ENCODE data around the gene SRCAP.

Gene SRCAP

DNA sequence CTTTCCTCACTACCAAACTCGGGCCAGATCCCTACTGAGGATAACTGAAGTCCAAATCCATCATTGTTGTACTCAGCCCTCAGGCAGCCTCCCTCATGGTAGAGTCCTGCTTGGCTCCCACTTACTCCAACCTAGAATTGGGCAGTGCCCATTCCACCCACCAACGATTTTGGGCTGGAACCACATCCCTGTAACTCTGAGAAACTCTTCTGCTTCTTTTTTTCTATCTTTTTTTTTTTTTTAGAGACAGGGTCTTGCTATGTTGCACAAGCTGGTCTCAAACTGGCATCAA lies 47.0 kb upstream of the SRCAP start:
- H3K4me1 ChIP-seq (ENCODE audit: insufficient read depth, poor library complexity, severe bottlenecking), result peaks cover 6% of the 10 kb centered on the region
- DNase-seq (ENCODE audit: low spot score) (no peak), ATAC-seq (ENCODE audit: low read depth) (no peak)
- peak overlapping the region; percentile 83 for H3K4me3 ChIP-seq (ENCODE audit: severe bottlenecking)
- TF ChIP-seq, protein P1, sequence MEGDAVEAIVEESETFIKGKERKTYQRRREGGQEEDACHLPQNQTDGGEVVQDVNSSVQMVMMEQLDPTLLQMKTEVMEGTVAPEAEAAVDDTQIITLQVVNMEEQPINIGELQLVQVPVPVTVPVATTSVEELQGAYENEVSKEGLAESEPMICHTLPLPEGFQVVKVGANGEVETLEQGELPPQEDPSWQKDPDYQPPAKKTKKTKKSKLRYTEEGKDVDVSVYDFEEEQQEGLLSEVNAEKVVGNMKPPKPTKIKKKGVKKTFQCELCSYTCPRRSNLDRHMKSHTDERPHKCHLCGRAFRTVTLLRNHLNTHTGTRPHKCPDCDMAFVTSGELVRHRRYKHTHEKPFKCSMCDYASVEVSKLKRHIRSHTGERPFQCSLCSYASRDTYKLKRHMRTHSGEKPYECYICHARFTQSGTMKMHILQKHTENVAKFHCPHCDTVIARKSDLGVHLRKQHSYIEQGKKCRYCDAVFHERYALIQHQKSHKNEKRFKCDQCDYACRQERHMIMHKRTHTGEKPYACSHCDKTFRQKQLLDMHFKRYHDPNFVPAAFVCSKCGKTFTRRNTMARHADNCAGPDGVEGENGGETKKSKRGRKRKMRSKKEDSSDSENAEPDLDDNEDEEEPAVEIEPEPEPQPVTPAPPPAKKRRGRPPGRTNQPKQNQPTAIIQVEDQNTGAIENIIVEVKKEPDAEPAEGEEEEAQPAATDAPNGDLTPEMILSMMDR (IDR thresholded peaks at IDR 0.05; ENCODE audit: poor library complexity, severe bottlenecking), result no peak
- no peaks in the 10 kb centered on the region for H3K27me3 ChIP-seq (ENCODE audit: insufficient read depth, poor library complexity, severe bottlenecking)
- peaks cover 28% of the 10 kb centered on the region for H3K36me3 ChIP-seq (ENCODE audit: low read depth)
- no peaks in the 10 kb centered on the region for H3K9me3 ChIP-seq (ENCODE audit: severe bottlenecking)
- peak overlapping the region; percentile 62 for H3K27ac ChIP-seq (ENCODE audit: poor library complexity, severe bottlenecking)

DNA sequence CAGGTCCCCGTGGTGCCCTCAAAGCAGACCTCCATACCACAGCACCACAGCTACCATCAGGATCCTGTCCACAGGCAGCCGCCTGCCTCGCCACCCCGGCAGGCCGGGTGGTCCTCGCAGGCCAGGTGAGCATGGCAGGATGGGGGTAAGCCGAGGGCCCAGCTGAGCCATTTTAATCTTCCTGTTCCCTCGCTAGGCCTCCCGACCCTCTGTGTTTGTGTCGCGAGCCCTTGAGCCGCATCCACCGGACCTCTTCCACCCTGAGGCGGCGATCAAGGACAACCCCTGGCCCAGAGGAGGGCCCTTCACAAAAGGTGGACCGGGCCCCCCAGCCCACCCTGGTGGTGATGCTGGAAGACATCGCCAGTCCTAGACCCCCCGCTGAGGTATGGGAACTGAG lies 46.3 kb upstream of the SRCAP start:
- no peak overlapping the region for H3K27ac ChIP-seq (ENCODE audit: poor library complexity, severe bottlenecking)
- peaks cover 30% of the 10 kb centered on the region for H3K36me3 ChIP-seq (ENCODE audit: low read depth)
- no peak overlapping the region for H3K4me3 ChIP-seq (ENCODE audit: severe bottlenecking)
- ATAC-seq (ENCODE audit: low read depth), result no peak
- no peaks in the 10 kb centered on the region for H3K9me3 ChIP-seq (ENCODE audit: severe bottlenecking)
- no peaks in the 10 kb centered on the region for H3K27me3 ChIP-seq (ENCODE audit: insufficient read depth, poor library complexity, severe bottlenecking)
- DNase-seq (ENCODE audit: low spot score), result no peak
- TF ChIP-seq, protein P1 (IDR thresholded peaks at IDR 0.05; ENCODE audit: poor library complexity, severe bottlenecking), result no peak
- H3K4me1 ChIP-seq (ENCODE audit: insufficient read depth, poor library complexity, severe bottlenecking), result peaks cover 6% of the 10 kb centered on the region

DNA sequence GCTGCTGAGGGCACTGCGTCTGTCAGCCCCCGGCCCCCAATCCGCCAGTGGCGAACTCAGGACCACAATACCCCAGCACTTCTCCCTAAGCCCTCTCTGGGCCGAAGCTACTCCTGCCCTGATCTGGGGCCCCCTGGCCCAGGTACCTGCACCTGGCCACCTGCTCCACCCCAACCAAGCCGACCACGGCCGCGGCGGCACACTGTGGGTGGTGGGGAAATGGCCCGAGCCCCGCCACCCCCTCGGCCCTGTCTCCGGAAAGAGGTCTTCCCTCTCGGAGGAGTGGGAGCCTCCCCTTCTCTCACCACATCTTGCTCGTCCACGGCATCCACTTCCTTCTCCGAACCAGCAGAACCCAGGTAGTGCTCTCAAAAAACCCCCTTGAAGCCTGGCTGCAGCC lies 44.1 kb upstream of the SRCAP start:
- Histone ChIP-seq H3K4me3 (ENCODE audit: severe bottlenecking) (no peak overlapping the region), H3K9me3 (ENCODE audit: severe bottlenecking) (no peaks in the 10 kb centered on the region), H3K4me1 (ENCODE audit: insufficient read depth, poor library complexity, severe bottlenecking) (peaks cover 5% of the 10 kb centered on the region), H3K27me3 (ENCODE audit: insufficient read depth, poor library complexity, severe bottlenecking) (no peaks in the 10 kb centered on the region), H3K27ac (ENCODE audit: poor library complexity, severe bottlenecking) (no peak overlapping the region), H3K36me3 (ENCODE audit: low read depth) (peaks cover 30% of the 10 kb centered on the region)
- TF ChIP-seq, protein P1 (IDR thresholded peaks at IDR 0.05; ENCODE audit: poor library complexity, severe bottlenecking), result no peak
- DNase-seq (ENCODE audit: low spot score), result no peak
- no peak for ATAC-seq (ENCODE audit: low read depth)

DNA sequence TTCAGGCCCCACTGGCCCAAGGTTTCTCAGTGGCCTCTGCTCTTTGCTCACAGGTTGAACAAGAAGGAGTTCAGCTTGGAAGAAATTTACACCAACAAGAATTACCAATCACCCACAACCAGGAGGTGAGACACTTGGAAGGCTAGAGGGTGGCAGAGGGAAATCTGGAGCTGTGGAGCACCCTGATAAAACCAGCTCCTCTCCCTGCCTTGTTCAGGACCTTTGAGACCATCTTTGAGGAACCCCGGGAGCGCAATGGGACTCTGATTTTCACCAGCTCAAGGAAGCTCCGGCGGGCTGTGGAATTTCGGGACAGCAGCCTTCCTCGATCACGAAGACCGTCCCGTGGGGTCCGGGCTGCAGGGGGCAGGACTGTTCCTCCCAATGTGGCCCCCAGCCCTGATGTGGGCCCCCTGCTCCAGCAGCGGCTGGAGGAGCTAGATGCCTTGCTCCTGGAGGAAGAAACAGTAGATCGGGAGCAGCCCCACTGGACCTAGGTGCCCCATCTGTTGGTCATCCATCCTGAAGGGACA lies 43.1 kb upstream of the SRCAP start:
- ATAC-seq (ENCODE audit: low read depth) (no peak), DNase-seq (ENCODE audit: low spot score) (no peak)
- Histone ChIP-seq H3K9me3 (ENCODE audit: severe bottlenecking) (no peaks in the 10 kb centered on the region), H3K4me1 (ENCODE audit: insufficient read depth, poor library complexity, severe bottlenecking) (no peaks in the 10 kb centered on the region), H3K27ac (ENCODE audit: poor library complexity, severe bottlenecking) (no peak overlapping the region), H3K36me3 (ENCODE audit: low read depth) (peaks cover 38% of the 10 kb centered on the region), H3K27me3 (ENCODE audit: insufficient read depth, poor library complexity, severe bottlenecking) (no peaks in the 10 kb centered on the region), H3K4me3 (ENCODE audit: severe bottlenecking) (no peak overlapping the region)
- TF ChIP-seq, protein P1 (IDR thresholded peaks at IDR 0.05; ENCODE audit: poor library complexity, severe bottlenecking), result no peak

DNA sequence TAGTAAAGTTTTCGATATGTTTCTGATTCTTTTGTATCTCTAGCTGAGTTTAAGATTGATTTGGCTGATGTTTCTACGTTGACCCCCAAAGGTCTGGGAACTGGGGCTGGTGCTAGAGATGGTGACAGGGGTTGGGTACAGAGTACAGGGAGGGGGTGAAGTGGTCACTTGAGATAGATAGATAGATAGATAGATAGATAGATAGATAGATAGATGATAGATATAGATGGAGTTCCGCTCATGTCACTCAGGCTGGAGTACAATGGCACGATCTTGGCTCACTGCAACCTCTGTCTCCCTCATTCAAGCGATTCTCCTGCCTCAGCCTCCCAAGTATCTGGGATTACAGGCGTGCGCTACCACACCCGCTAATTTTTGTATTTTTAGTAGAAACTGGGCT lies 42.6 kb upstream of the SRCAP start:
- H3K9me3 ChIP-seq (ENCODE audit: severe bottlenecking), result no peaks in the 10 kb centered on the region
- ATAC-seq (ENCODE audit: low read depth) (no peak), DNase-seq (ENCODE audit: low spot score) (no peak)
- H3K27me3 ChIP-seq (ENCODE audit: insufficient read depth, poor library complexity, severe bottlenecking), result no peaks in the 10 kb centered on the region
- H3K36me3 ChIP-seq (ENCODE audit: low read depth), result peaks cover 43% of the 10 kb centered on the region
- H3K4me1 ChIP-seq (ENCODE audit: insufficient read depth, poor library complexity, severe bottlenecking), result no peaks in the 10 kb centered on the region
- H3K27ac ChIP-seq (ENCODE audit: poor library complexity, severe bottlenecking), result peak overlapping the region; percentile 94
- TF ChIP-seq, protein P1 (IDR thresholded peaks at IDR 0.05; ENCODE audit: poor library complexity, severe bottlenecking), result no peak
- no peak overlapping the region for H3K4me3 ChIP-seq (ENCODE audit: severe bottlenecking)
